Ishikawa (cell line): Measurements from ENCODE around the gene HMGCS2.
A peak's percentile ranks its signal among the peaks of the same experiment; 100 is the strongest.

Source experiments
- CEBPB ChIP-seq: IDR thresholded peaks from 2 replicates; pipeline ENCODE4 v1.6.1; 2012
- CREB1 ChIP-seq: IDR thresholded peaks from 2 replicates; pipeline ENCODE4 v1.6.1; 2012; ENCODE audit warnings: low read depth
- EGR1 ChIP-seq: IDR thresholded peaks from 2 replicates; pipeline ENCODE4 v1.6.1; 2012
- EP300 ChIP-seq: IDR thresholded peaks from 2 replicates; pipeline ENCODE4 v1.6.1; 2012; ENCODE audit warnings: borderline replicate concordance
- FOXM1 ChIP-seq: IDR thresholded peaks from 2 replicates; pipeline ENCODE4 v1.6.1; 2012; ENCODE audit warnings: low read depth, borderline replicate concordance
- NFIC ChIP-seq: IDR thresholded peaks from 2 replicates; pipeline ENCODE4 v1.6.1; 2012
- RAD21 ChIP-seq: IDR thresholded peaks from 2 replicates; pipeline ENCODE4 v1.6.1; 2012; ENCODE audit warnings: low read depth
- TAF1 ChIP-seq: IDR thresholded peaks from 2 replicates; pipeline ENCODE4 v1.6.1; 2012; ENCODE audit warnings: low read depth, mild to moderate bottlenecking
- TCF12 ChIP-seq: IDR thresholded peaks from 2 replicates; pipeline ENCODE4 v1.6.1; 2012; ENCODE audit warnings: low read depth
- TEAD4 ChIP-seq: IDR thresholded peaks from 2 replicates; pipeline ENCODE4 v1.6.1; 2012
- YY1 ChIP-seq: IDR thresholded peaks from 2 replicates; pipeline ENCODE4 v1.6.1; 2012; ENCODE audit warnings: low read depth
- ZBTB7A ChIP-seq: IDR thresholded peaks from 2 replicates; pipeline ENCODE4 v1.6.1; 2012; ENCODE audit warnings: low read depth
- TF ChIP-seq, protein P1 (sequence below): IDR thresholded peaks from 2 replicates; pipeline ENCODE4 v1.6.1; 2012
- TF ChIP-seq, protein P2 (sequence below): IDR thresholded peaks from 2 replicates; pipeline ENCODE4 v1.6.1; 2012; ENCODE audit warnings: low read depth, mild to moderate bottlenecking
- TF ChIP-seq, protein P3 (sequence below): IDR thresholded peaks from 2 replicates; pipeline ENCODE4 v1.6.1; 2012

The HMGCS2 gene

DNA sequence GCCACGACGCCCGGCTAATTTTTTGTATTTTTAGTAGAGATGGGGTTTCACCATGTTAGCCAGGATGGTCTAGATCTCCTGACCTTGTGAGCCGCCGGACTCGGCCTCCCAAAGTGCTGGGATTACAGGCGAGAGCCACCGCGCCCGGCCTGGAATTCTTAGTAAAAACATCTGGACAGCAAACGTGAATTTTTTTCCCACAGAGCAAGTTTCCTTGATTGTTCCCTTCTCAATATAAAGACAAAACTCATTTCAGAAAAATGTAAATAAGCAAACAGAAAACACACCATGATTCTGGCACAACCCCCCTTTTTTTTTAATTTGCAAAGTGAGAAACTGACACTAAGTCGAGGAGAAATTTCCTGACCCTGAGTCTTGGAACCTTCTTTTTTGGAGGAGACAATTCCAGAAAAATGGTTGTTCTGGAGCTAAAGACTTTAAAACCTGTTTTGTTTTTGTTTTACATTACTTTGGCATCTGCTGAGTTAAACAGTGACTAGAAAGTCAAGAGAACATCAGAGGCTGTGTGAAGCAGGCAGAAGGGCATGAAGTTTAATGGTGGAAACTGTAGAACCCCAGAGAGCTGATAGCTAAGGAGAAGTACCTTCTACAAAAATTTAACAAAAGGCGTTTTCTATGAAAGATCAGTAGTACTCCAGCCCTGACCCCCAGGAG, 10.3 kb upstream of the HMGCS2 start:
- TF ChIP-seq EGR1 (no peak), ZBTB7A (no peak), RAD21 (no peak), TCF12 (no peak), TAF1 (no peak), FOXM1 (no peak), YY1 (no peak), CEBPB (no peak)
- TF ChIP-seq, protein P1, sequence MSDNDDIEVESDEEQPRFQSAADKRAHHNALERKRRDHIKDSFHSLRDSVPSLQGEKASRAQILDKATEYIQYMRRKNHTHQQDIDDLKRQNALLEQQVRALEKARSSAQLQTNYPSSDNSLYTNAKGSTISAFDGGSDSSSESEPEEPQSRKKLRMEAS, result no peak

DNA sequence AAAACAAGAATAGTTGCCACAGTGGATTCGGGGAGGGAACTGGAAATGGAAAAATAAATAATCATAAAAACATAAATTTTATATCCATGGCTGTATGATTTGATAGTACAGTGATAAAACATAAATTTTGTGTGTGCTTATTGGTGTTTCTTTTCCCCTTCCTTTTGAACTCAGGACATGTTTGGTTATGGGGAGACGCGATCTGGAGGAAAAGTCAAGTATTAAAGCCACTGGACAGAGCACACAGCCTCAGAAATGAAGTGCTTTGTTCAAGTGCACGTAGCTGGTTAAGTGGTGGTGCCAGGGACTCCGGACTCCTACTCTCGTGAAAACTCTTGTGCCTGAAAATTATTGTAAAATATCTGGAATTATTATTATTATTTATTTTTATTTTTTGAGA, 9.7 kb upstream of the HMGCS2 start:
- no peak for TF ChIP-seq TCF12
- TF ChIP-seq, protein P1, result no peak
- TF ChIP-seq EGR1, result no peak

DNA sequence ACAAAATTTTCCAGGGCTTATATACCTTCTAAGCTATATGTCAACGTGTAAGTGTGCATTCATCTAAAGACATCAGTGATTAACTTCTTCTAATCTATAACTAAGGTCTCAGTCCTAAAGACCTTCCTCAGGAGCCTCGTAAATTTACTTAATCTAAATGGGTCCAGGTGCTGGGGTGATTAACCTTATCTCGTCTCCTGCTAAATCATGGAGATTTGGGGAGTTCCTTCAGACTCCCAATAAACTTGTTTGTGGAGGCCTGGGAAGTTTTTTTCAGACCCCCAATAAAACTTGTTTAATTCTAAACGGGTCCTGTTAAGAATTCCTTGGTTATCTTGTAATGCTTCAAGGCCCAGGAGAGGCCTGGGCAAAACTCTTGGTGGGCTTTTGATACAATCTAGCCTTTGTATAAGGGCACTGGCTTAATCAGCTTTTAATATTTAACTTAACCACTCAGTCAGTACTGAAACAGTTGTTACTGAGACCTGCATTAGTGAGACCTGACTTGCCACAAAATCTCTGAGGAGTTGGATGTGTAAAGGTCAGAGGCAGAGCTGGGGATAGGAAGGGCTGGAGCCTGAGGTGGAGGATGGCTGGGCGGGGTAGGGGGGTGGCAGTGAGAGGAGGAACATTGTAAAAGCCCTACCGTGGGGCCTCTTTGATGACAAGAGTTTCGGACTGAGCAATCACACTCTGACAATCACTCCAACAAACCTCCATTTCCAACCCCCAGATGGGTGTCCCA, 6.2 kb upstream of the HMGCS2 start:
- no peak for TF ChIP-seq TCF12
- no peak for TF ChIP-seq FOXM1
- TF ChIP-seq TAF1, result no peak
- TF ChIP-seq CEBPB, result no peak
- TF ChIP-seq EGR1, result no peak
- no peak for TF ChIP-seq TEAD4
- TF ChIP-seq NFIC, result no peak
- TF ChIP-seq, protein P2, sequence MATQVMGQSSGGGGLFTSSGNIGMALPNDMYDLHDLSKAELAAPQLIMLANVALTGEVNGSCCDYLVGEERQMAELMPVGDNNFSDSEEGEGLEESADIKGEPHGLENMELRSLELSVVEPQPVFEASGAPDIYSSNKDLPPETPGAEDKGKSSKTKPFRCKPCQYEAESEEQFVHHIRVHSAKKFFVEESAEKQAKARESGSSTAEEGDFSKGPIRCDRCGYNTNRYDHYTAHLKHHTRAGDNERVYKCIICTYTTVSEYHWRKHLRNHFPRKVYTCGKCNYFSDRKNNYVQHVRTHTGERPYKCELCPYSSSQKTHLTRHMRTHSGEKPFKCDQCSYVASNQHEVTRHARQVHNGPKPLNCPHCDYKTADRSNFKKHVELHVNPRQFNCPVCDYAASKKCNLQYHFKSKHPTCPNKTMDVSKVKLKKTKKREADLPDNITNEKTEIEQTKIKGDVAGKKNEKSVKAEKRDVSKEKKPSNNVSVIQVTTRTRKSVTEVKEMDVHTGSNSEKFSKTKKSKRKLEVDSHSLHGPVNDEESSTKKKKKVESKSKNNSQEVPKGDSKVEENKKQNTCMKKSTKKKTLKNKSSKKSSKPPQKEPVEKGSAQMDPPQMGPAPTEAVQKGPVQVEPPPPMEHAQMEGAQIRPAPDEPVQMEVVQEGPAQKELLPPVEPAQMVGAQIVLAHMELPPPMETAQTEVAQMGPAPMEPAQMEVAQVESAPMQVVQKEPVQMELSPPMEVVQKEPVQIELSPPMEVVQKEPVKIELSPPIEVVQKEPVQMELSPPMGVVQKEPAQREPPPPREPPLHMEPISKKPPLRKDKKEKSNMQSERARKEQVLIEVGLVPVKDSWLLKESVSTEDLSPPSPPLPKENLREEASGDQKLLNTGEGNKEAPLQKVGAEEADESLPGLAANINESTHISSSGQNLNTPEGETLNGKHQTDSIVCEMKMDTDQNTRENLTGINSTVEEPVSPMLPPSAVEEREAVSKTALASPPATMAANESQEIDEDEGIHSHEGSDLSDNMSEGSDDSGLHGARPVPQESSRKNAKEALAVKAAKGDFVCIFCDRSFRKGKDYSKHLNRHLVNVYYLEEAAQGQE, result no peak
- no peak for TF ChIP-seq ZBTB7A
- no peak for TF ChIP-seq RAD21
- TF ChIP-seq, protein P1, result no peak

DNA sequence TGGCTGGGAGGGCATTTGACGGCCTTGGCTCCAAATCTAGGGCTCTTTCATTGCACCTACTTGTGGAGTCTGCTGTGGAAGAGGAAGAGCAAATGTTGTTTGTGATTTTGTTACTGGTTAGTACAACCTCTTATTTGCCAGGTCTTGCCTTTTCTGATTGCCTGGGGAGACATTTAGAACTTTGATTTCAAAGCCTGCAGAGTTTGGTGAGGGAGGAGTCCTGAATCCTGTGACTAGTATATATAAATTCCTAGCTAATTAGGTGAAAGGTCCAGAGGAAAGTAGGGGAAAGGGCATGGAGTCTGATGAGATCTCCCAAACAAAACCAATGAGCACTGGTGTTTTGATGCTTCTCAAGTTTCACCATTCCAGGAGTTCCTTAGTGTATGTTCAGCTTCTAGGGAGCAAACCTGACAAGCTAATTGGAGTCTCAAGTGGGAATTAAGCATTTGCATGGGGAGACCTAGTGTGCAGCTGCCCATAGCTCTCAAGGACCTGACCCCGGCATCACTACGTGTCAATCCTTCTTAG, 5.1 kb upstream of the HMGCS2 start:
- TF ChIP-seq RAD21 (no peak), TEAD4 (peak; percentile 43)

DNA sequence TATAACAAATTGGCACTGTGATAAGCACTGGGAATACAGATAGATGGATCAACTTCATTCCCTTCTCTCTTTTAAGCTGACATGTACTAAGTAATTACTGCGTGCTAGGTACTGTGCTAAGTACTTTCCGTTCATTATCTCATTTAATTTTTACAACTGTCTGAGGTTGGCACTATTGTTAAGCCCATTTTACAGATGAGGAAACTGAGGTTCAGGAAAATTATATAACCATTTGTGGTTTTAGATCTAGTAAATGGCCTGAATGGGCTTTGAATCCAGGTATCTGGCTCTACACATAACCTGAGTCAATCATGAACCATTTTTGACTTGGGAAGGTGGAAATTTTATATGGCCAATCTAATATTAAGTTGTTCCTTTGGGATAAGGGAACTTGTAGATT, 3.6 kb upstream of the HMGCS2 start:
- TF ChIP-seq, protein P1, result no peak
- TF ChIP-seq EP300 (no peak), FOXM1 (no peak), NFIC (no peak), CEBPB (no peak), EGR1 (no peak), CREB1 (no peak)
- TF ChIP-seq, protein P2, result no peak
- TF ChIP-seq, protein P3, sequence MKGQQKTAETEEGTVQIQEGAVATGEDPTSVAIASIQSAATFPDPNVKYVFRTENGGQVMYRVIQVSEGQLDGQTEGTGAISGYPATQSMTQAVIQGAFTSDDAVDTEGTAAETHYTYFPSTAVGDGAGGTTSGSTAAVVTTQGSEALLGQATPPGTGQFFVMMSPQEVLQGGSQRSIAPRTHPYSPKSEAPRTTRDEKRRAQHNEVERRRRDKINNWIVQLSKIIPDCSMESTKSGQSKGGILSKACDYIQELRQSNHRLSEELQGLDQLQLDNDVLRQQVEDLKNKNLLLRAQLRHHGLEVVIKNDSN, result no peak

DNA sequence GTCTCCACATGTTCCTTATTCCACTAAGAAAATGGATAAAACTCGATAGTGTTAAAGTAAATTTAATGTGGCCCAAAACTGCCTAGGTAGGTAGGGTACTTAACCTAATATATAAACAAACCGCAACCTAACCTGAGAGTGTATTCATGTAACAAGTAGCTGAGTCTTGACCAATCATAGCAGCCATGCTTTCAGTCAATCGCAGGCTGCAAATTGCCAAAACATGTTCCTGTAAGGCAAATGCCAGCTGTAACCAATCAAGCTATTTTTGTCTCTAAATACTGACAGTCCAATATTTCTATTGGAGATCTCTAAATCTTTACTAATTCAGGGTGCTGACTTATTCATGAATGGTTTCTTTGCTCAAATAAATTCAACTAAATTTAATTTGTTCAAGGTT, 3.1 kb upstream of the HMGCS2 start:
- TF ChIP-seq, protein P3, result no peak
- no peak for TF ChIP-seq TEAD4
- TF ChIP-seq NFIC, result no peak
- TF ChIP-seq CREB1, result no peak
- no peak for TF ChIP-seq EP300
- no peak for TF ChIP-seq EGR1
- TF ChIP-seq TCF12, result no peak
- TF ChIP-seq, protein P1, result no peak
- TF ChIP-seq, protein P2, result no peak
- no peak for TF ChIP-seq YY1
- TF ChIP-seq FOXM1, result no peak
- no peak for TF ChIP-seq TAF1
